GM21390 (cell line): ENCODE measurements around the gene PROCA1.

Experiments used
- ATAC-seq: cut with Tn5 transposase; IDR thresholded peaks from one replicate; pipeline ENCODE4 v1.9.1; 2021; ENCODE audit not compliant: unreplicated experiment

PROCA1 gene, protein sequence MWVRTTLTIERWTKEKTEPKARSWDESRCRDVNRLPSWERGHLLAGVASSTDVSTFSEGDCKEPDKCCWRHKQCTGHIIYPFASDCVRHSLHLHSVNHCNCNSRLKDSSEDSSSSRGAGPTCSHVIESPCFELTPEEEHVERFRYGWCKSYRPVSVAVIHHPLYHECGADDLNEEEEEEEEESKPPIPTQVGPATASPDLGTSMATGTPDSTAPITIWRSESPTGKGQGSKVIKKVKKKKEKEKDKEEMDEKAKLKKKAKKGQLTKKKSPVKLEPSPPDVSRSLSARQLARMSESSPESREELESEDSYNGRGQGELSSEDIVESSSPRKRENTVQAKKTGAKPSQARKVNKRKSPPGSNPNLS

DNA sequence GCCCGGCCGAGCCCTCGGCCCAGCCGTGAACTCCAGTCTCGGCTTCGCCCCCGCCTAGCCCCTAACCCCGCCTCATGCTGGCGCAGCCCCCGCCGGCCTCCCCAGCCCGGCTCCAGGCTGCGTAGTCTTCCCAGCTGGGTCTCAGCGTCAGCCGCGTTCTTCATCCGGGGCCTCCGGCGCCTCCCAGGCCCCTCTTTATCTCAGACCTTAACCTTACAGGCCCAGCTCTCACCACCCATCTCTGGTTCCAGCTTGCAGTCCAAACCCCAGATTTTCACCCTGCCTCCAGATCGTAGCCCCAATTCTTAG, at the start of gene PROCA1:
TSS of gene PROCA1 (minus strand) at position 166 of the 309 bp plus-strand sequence. CDS start 228 bp downstream, outside the sequence.
- peak; percentile 28 for ATAC-seq

DNA sequence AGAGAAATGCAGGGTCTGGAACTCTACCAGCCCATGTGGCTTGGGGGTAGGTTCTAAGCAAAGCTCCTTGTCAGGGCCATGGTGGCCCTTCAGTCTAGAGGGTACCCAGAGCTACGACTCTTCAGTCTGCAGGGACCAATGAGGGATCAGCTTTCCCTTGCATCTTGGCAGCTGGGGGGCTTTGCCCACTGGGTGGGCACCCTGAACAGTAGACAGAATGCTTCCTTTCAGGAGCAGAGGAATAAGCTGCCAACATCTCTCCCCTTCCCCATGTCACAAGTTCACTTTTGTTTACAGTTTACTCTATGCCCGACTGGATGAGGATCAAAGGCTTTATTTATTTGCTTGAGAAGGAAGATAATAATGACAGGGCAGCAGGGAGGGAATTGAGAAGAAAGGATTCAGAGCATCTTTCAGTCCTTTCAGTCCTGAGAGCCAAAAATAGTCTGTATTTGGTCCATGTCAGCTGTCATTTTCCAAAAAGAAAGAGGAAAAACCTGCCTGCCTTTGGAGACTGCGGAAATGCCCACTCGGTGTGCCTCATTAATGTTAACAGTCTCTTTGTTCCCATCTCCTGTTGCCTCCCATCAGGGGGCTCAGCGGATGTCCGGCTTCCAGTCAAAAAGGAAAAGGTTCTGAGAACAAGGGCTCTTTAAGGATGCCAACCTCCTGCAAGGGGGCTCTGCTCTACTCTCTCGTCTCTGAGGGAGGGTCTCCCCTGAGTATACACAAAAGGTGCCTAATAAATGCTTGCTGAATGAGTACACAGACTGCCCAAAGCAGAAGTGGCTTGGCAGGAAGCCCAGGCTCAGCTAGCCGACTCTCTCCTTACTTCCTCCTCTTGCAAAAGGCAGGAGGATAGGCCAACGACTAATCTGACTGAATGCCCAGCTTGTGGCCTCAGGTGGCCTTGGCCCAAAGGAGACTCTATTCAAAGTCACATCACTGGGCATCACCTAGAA, 49.2 kb upstream of the PROCA1 start:
- no peak for ATAC-seq

DNA sequence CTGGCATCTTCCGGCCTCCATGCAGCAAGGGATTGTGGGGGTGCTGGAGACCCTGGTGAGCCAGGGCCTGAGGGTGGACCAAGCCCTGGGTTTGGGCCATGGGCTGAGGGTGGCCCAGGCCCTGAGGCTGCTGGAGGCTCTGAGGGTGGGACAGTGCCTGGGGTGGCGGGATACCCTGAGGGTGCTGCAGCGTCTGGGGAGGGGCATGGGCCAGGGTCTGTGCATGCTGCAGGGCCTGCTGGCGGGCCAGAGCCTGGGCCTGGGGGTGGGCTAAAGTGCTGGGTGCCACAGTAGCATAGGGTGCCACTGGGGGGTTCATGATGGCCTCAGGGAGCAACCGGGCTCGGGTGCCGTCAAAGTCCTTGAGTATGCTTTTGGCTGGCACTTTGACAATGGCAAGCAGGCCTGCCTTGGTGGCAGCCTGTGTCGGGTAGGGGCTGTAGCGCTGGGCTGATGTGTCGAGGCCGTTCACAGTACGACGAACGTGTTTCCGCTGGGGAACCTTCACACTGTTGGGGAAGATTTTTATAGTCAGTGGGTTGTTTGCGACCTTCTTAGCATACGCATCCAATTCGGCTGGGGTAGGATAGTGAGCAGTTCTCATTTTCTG, 47.7 kb upstream of the PROCA1 start:
- ATAC-seq, result no peak

DNA sequence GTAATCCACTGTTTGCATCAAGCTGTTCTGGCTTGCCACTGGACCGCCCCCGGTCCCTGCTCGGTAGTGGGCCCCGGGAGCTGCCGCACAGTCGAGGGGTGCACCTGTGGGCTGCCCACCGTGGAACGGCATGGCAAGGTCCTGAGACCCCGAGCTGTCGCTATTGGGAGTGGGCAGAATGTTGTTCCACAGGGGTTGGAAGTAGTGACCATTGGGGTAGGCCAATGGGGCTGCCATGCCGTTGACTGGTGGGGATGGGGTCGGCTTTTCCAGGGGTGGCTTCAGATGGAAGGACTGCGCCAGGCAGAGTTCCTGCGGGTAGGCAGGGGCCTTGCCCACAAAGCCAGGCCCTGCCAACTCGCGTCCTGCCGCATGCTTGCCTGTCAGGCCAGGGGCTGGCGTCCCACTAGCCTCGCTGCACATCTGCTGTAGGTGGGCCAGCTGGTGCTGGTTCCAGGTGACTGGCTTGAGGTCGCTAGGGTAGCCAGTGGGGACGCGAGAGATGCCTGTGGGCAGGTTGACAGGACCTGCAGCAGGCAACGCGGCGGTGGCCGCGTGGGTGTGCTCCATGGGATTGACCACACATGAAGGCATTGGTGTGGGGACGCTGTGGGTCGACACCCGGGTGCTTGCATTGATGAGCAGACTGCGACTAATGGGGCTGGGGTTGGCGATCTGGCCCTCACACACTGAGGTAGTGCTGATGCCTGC, 46.9 kb upstream of the PROCA1 start:
- ATAC-seq, result no peak

DNA sequence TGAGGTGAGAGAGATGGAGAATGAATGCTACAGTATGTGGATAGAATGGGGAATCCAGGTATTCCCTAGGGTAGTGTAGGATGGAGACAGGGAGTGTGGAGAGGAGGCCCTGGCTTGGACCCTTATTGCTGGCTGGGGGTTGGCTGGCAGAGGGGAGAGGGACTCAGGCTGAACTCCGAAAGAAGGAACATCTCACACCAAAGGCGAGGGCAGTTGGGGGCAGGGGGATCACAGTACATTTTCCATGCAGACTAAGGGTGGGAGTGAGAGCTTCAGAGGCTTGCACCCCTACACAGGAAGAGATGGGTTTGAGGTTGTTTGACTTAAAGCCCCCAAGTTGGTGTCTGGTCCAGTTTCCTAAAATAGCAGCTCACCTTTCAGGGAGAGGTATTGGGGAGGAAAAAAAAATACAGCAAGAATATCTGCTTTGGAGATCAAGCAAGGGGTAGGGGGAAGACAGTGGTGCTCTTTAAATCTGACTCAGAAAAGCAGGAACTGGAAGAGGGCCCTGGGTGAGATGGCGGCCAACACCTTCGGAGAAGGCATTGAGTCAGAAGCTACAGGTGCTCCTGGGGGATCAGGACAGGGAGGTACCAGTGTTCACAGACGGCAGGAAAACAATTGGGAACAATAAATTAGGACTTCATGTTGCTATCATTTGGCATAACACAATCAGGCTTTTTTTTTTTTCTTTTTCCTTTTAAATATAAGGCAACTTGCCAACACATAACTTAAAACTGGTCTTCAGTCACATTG, 44.5 kb upstream of the PROCA1 start:
- ATAC-seq, result no peak

DNA sequence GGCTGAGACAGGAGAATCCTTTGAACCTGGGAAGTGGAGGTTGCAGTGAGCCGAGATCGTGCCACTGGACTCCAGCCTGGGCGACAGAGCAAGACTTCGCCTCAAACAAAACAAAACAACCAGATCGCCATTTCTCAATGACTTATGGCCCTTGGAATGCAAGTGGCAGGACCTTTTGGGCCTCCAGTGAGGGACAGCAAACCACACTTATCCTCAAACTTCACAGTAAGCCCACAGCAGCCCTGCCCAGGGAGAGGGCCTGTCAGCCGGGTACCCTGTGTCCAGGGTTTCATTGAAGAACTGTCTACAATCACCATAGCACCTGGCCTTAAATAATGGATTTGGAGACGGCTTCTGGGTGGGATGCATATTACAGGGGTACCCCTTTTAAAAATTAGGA, 43.8 kb upstream of the PROCA1 start:
- no peak for ATAC-seq

DNA sequence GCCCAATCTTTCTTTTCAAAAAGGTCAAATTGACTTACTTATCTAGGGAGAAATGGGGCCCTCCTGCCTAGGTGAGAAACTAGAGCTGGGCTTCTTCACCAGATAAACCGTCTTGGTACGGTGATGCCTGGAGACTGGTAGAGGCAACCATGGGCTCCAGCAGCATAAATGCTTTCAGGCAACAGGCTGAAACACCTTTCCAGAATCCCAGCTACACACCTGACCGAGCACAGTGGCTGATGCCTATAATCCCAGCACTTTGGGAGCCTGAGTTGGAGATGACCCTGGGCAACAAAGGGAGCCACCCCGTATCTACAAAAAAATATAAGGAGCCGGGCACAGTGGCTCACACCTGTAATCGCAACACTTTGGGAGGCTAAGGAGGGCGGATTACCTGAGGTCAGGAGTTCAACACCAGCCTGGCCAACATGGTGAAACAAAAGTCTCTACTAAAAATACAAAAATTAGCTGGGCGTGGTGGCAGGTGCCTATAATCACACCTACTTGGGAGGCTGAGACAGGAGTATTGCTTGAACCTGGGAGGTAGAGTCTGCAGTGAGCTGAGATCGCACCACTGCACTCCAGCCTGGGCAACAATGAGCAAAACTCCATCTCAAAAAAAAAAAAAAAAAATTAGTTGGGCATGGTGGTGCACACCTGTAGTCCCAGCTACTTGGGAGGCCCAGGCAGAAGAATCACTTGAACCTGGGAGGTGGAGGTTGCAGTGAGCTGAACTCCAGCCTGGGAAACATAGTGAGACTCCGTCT, 40.1 kb upstream of the PROCA1 start:
- no peak for ATAC-seq

DNA sequence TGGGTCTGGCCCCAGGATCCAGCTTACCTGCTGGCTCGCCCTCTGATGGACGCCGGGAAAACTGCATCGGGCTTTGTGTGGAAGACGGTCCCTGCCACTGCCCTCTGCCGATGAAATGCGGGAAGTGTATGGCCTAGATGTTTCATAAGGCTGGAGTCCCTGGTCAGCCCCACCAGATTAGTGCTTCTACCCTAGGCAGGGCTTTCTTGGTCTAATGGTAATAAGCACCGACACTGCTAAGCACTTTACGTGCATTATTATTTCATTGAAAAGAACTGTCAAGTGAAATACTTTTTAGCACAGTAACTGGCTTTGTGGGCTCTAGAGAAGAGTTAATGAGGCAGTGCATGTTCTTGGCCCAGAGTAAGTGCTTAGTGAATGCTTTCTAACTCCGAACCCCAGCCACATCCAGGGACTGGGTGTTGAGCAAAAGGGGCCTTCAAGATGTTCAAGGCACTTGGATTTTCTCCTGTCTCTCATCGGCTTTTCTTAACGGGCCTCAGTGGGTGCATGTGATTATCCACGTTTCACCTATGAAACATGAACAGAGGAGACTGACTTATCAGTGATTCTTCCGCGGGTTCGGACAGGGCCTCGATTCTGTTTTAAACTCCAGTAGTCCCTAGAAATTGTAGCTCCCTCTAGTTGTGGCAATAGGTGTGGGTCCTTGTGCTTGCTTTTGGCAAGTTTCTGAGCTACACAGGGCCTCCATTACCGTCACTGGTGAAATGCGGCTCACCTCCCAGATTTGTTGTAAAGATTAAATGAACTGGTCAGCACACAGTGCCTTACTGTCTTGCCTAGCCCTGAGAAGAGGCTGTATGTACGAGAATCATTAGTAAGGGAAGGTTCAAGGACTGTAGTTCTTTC, 38.7 kb upstream of the PROCA1 start:
- ATAC-seq, result peak; percentile 65

DNA sequence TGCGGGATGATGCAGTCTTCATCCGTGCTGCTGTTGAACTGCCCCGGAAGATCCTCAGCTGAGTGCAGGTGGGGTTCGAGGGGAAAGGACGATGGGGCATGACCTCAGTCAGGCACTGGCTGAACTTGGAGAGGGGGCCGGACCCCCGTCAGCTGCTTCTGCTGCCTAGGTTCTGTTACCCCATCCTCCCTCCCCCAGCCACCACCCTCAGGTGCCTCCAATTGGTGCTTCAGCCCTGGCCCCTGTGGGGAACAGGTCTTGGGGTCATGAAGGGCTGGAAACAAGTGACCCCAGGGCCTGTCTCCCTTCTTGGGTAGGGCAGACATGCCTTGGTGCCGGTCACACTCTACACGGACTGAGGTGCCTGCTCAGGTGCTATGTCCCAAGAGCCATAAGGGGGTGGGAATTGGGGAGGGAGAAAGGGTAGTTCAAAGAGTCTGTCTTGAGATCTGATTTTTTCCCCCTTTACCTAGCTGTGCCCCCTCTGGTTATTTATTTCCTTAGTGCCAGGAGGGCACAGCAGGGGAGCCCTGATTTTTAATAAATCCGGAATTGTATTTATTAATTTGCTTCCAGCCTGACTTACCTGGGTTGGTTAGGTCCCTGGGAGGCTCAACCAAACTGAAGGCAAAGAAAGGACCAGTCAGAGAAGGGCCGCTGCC, 38.0 kb upstream of the PROCA1 start:
- no peak for ATAC-seq

DNA sequence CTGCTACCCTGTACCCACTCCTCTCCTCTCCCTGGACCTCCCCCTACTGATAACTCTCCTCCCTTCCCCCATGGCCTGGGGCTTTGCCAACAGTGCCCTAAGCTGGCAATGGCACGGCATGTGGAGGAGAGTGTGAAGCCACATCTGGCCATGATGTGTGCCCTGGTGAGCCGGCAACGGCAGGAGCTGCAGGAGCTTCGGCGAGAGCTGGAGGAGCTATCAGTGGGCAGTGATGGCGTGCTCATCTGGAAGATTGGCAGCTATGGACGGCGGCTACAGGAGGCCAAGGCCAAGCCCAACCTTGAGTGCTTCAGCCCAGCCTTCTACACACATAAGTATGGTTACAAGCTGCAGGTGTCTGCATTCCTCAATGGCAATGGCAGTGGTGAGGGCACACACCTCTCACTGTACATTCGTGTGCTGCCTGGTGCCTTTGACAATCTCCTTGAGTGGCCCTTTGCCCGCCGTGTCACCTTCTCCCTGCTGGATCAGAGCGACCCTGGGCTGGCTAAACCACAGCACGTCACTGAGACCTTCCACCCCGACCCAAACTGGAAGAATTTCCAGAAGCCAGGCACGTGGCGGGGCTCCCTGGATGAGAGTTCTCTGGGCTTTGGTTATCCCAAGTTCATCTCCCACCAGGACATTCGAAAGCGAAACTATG, 37.3 kb upstream of the PROCA1 start:
- ATAC-seq, result no peak

DNA sequence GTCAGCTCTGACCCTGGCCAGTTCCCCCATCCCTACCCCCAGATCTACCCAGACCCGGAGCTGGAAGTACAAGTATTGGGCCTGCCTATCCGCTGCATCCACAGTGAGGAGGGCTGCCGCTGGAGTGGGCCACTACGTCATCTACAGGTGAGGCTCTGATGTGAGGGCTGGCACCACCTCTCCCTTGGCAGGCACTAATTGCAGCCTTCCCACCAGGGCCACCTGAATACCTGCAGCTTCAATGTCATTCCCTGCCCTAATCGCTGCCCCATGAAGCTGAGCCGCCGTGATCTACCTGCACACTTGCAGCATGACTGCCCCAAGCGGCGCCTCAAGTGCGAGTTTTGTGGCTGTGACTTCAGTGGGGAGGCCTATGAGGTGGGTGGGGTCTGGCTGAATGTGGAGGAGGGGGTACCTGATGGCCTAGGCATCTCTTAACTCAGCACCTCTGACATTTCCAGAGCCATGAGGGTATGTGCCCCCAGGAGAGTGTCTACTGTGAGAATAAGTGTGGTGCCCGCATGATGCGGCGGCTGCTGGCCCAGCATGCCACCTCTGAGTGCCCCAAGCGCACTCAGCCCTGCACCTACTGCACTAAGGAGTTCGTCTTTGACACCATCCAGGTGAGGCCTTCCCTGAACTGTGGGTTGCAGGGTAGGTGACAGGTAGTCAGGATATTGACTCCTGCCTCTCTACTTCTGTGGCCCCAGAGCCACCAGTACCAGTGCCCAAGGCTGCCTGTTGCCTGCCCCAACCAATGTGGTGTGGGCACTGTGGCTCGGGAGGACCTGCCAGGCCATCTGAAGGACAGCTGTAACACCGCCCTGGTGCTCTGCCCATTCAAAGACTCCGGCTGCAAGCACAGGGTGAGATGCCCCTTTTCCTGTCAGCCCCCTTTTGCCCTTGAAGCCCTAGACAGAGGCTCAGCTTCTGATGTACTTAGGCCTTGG, 36.4 kb upstream of the PROCA1 start:
- no peak for ATAC-seq

DNA sequence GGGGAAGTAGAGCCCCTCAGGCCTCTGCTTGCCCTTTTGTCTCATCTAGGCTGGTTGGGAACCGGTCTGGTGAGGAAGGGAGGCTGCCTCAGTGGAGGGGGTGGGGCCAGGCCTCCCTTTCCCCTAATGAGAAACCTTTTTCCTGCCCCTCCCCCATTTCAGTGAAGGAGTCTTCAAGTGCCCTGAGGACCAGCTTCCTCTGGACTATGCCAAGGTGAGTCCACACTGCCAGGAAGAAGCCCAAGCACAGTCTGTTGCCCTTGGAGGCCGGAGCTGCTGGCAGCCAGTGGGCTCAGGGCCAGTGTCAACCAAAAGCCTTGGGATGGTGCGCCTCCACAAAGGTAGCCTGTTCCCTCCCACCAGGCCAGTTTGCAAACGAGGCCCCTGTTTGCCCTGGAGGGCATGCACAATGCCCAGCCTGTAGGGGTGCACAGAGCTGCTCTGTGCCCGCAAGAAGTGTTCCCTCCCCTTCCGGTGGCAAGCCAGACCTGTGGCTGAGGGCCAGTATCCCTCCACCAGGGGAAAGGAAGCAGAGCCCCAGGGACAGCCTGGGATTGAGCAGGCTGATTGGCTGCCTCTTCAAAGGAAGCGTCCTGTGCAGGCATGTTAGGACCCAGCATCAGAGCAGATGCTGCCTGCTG, 35.5 kb upstream of the PROCA1 start:
- ATAC-seq, result no peak

DNA sequence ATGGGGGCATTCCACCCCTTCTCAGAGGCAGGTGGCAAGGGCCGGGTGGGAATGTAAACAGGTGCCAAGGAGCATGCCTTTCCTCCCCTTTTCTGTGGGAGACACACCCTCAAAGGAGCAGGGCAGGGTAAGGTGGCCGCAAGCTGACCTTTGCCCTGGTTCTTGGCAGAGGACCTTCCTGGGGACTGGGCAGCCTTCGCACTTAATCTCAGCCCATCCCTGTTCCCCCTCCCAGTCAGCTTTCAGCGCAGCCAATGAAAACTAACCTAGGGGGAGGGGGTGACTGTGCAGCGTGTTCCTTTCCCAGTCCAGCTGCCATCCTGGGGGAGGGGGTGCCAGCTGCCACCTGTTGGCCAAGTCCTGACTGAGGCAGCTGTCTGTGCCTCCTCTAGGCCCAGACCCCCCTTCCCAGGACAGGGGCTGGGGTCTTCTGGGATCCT, 34.9 kb upstream of the PROCA1 start:
- ATAC-seq, result no peak

DNA sequence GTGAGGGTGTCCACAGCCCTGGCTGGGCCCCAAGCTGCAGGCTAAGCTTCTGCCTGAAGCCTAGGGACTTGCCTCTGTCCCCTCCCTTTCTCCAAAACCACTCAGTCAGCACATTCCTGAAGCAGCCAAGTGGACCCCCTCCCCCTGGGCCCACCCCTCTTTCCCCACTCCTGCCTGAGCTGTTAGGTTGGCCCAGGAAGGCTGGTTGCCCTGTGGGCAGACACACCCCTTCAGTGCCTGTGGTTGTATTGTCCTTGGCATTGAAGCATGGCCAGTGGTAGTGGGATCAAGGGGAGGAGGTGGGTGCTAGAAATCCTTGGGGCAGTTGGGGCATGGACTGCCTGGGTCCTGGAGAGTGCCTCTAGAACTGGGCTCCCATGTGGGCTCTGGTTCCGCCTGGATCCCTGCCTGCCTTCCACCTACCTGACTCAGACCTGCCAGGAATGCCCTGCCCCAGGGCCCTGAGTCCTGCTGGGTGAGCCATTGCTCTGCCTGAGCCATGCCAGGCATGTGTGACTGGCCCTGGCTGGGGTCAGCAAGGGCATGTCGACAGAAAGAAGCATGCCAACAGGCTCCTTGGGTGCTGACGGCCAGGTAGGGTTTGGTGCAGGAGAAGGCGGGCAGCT, 34.2 kb upstream of the PROCA1 start:
- no peak for ATAC-seq

DNA sequence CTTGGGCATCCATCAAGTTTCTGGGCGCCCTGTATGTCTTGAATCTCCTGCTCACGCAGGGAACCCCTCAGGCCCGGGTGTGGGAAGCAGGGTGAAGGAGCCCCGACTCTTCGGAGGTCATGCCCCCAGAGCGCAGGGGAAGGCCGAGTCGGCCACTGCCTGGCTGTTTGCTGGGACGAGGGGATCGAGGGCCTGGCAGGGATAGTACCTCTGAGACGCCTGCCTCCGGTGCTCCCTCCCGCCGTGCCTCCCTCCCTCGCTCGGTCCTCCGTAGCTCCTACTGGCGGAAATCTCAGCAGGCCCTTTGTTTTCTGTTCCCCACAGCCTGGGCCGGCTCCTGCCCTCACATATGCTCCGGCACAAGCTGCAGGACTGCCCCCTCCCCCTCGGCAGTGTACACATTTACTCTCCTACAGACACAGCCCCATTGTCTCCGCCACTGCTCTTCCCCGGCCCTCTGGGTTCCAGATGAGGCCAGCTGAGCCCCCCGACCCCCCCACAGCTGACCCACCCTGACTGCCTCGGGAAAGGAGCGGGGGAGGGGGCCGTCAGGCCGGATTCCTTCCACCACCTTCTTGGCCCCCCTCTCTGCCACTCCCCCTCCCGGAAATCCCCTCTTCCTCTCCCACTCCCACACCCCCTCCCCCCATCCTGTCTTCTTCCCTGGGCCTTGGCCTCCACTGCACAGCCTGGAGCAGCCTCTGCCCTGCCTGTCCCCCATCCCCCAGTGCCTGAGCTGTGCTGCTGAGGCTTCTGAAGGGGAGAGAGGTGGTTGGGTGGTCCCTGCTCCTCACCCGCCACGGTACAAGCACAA, 33.5 kb upstream of the PROCA1 start:
- ATAC-seq, result no peak
